SH-SY5Y (cell line): ENCODE results near the gene CST4.

ENCODE experiments used
- GATA2 ChIP-seq: IDR thresholded peaks from 2 replicates; pipeline ENCODE4 v1.6.1; 2011; ENCODE audit warnings: mild to moderate bottlenecking, low read depth, low read length
- GATA3 ChIP-seq: IDR thresholded peaks from 2 replicates; pipeline ENCODE4 v1.6.1; 2011; ENCODE audit warnings: low read depth, mild to moderate bottlenecking, low read length, moderate library complexity

DNA sequence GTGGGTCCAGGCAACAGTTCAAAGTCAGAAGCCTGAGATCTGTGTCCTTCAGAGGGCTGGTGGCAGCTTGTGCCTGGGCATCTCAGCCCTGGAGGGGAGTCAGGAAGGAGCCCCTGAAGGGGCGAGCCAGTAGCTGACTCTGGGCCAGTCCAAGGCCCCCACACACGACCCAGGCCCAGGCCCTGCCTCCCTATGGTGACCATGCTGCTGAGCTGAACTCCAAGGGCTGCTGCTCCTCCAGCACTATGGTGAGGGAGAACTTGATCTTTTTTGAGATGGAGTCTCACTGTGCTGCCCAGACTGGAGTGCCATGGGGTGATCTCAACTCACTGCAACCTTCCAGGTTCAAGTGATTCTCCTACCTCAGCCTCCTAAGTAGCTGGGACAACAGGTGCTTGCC is 35.9 kb downstream of the CST4 start:
- TF ChIP-seq GATA2 (no peak), GATA3 (no peak)
